IMR-90 (cell line): ENCODE measurements around the gene FEM1A. TPM values are rescaled to one million over a fixed set of nuclear protein-coding genes. Genes with fewer than 3 reads are reported as not detected.

ENCODE experiments used
- ATAC-seq: fragments of 200-7000 bp; cut with Tn5 transposase; 2 replicates; pipeline ENCODE4 v1.9.1; 2020; ENCODE audit warnings: low read depth, mild to moderate bottlenecking, moderate library complexity
- BruUV-seq: library from RNA; stranded (reverse); fragments of 400-500 nt; replicated peaks from 2 replicates; lab custom pipeline; 2021; lab: Mats Ljungman, UMichigan
- CTCF ChIA-PET: fragments of 300-600 bp; formaldehyde crosslinking; extraction: SDS; loops from one replicate; lab custom pipeline; 2021; ENCODE audit warnings: antibody characterized with exemption; lab: Yijun Ruan, JAX
- POLR2A ChIA-PET: fragments of 300-600 bp; sonication (Branson Sonifier 250); formaldehyde crosslinking; loops from one replicate; lab custom pipeline; 2022; ENCODE audit warnings: antibody characterized with exemption; ENCODE audit not compliant: unreplicated experiment; lab: Charles Lee
- DNase-seq: peaks from one replicate; pipeline ENCODE4 v3.0.0; 2013
- H2AFZ ChIP-seq: replicated peaks from 2 replicates; pipeline ENCODE3; 2013; ENCODE audit warnings: low read length, mild to moderate bottlenecking; ENCODE audit not compliant: poor library complexity
- H2AK5ac ChIP-seq: 2 replicates; pipeline ENCODE4 v1.6.1; 2013; ENCODE audit warnings: low read depth, low read length, inconsistent platforms
- H2AK9ac ChIP-seq: replicated peaks from 2 replicates; pipeline ENCODE3; 2013; ENCODE audit warnings: mild to moderate bottlenecking, low read depth, low read length, moderate library complexity; ENCODE audit not compliant: poor library complexity
- H2BK120ac ChIP-seq: 2 replicates; pipeline ENCODE4 v1.6.1; 2013; ENCODE audit warnings: low read depth, low read length, inconsistent platforms
- H2BK15ac ChIP-seq: 3 replicates; pipeline ENCODE4 v1.6.1; 2013; ENCODE audit warnings: low read depth, low read length, inconsistent platforms
- H2BK20ac ChIP-seq: 2 replicates; pipeline ENCODE4 v1.6.1; 2013; ENCODE audit warnings: low read depth, mild to moderate bottlenecking, inconsistent platforms, low read length, moderate library complexity
- H2BK5ac ChIP-seq: 2 replicates; pipeline ENCODE4 v1.6.1; 2013; ENCODE audit warnings: mild to moderate bottlenecking, low read depth, low read length, inconsistent platforms; ENCODE audit not compliant: poor library complexity, severe bottlenecking
- H3K14ac ChIP-seq: replicated peaks from 2 replicates; pipeline ENCODE4 v1.6.1; 2013; ENCODE audit warnings: low read depth, low read length, inconsistent platforms
- H3K18ac ChIP-seq: 2 replicates; pipeline ENCODE4 v1.6.1; 2013; ENCODE audit warnings: low read depth, low read length, control low read depth
- H3K23ac ChIP-seq: 2 replicates; pipeline ENCODE4 v1.6.1; 2013; ENCODE audit warnings: low read depth, low read length, inconsistent platforms
- H3K27ac ChIP-seq: 2 replicates; pipeline ENCODE4 v1.5.1; 2013; ENCODE audit warnings: mild to moderate bottlenecking, control low read depth, low read length; ENCODE audit not compliant: insufficient read depth
- H3K27me3 ChIP-seq: 2 replicates; pipeline ENCODE4 v1.6.1; 2013; ENCODE audit warnings: low read length; ENCODE audit not compliant: control insufficient read depth, insufficient read depth
- H3K36me3 ChIP-seq: 2 replicates; pipeline ENCODE4 v1.6.1; 2013; ENCODE audit warnings: low read length, mixed read lengths; ENCODE audit not compliant: control insufficient read depth, insufficient read depth
- H3K4ac ChIP-seq: 2 replicates; pipeline ENCODE4 v1.6.1; 2013; ENCODE audit warnings: low read depth, low read length, inconsistent platforms
- H3K4me1 ChIP-seq: 2 replicates; pipeline ENCODE4 v1.6.1; 2013; ENCODE audit warnings: low read length, mixed read lengths; ENCODE audit not compliant: control insufficient read depth, insufficient read depth
- H3K4me2 ChIP-seq: 2 replicates; pipeline ENCODE4 v1.6.1; 2013; ENCODE audit warnings: low read depth, mild to moderate bottlenecking, control low read depth, low read length, moderate library complexity
- H3K4me3 ChIP-seq: 2 replicates; pipeline ENCODE4 v1.5.1; 2013; ENCODE audit warnings: low read depth, mild to moderate bottlenecking, control low read depth, low read length, moderate library complexity; ENCODE audit not compliant: insufficient read depth
- H3K56ac ChIP-seq: 2 replicates; pipeline ENCODE4 v1.6.1; 2013; ENCODE audit warnings: low read length, inconsistent platforms; ENCODE audit not compliant: insufficient read depth; ENCODE audit errors: extremely low read depth
- H3K79me1 ChIP-seq, 2 experiments: 2 replicates each; pipeline ENCODE4 v1.6.1; 2013; ENCODE audit warnings: low read length in 2 of 2, inconsistent platforms in 1 of 2, low read depth in 1 of 2
- H3K9ac ChIP-seq: 2 replicates; pipeline ENCODE4 v1.6.1; 2013; ENCODE audit warnings: low read depth, low read length, control low read depth
- H3K9me1 ChIP-seq: 2 replicates; pipeline ENCODE4 v1.6.1; 2013; ENCODE audit warnings: low read length, inconsistent platforms; ENCODE audit not compliant: insufficient read depth
- H3K9me3 ChIP-seq: 2 replicates; pipeline ENCODE4 v1.6.1; 2013; ENCODE audit warnings: low read length; ENCODE audit not compliant: control insufficient read depth, insufficient read depth
- H4K20me1 ChIP-seq: 2 replicates; pipeline ENCODE4 v1.6.1; 2013; ENCODE audit warnings: low read length, inconsistent platforms; ENCODE audit not compliant: insufficient read depth
- H4K5ac ChIP-seq: 2 replicates; pipeline ENCODE4 v1.6.1; 2013; ENCODE audit warnings: mild to moderate bottlenecking, low read depth, low read length, control low read depth
- H4K8ac ChIP-seq, 2 experiments: 2 replicates each; pipeline ENCODE4 v1.6.1; 2013; ENCODE audit warnings: low read depth in 2 of 2, low read length in 2 of 2, control low read depth in 1 of 2, inconsistent platforms in 1 of 2
- H4K91ac ChIP-seq: 2 replicates; pipeline ENCODE4 v1.6.1; 2013; ENCODE audit warnings: low read depth, low read length, inconsistent platforms; ENCODE audit not compliant: insufficient read depth
- BHLHE40 ChIP-seq: fragments of 150-350 bp; IDR thresholded peaks from 2 replicates; pipeline ENCODE4 v1.6.1; 2016; ENCODE audit warnings: mild to moderate bottlenecking, low read depth, low read length
- CHD1 ChIP-seq: IDR thresholded peaks from 2 replicates; pipeline ENCODE4 v1.6.1; 2012; ENCODE audit warnings: low read depth, low read length, improper control_type of control experiment
- ELK1 ChIP-seq: fragments of 150-350 bp; IDR thresholded peaks from 2 replicates; pipeline ENCODE4 v1.6.1; 2016; ENCODE audit warnings: low read depth, mild to moderate bottlenecking, low read length, moderate library complexity, borderline replicate concordance
- FOS ChIP-seq: fragments of 150-350 bp; IDR thresholded peaks from 2 replicates; pipeline ENCODE4 v1.6.1; 2016; ENCODE audit warnings: low read depth, low read length
- MAFK ChIP-seq: IDR thresholded peaks from 2 replicates; pipeline ENCODE4 v1.6.1; 2012; ENCODE audit warnings: low read depth, low read length, improper control_type of control experiment
- MAZ ChIP-seq: IDR thresholded peaks from 2 replicates; pipeline ENCODE4 v1.6.1; 2012; ENCODE audit warnings: low read depth, mild to moderate bottlenecking, low read length, improper control_type of control experiment, moderate library complexity, borderline replicate concordance
- MXI1 ChIP-seq: IDR thresholded peaks from 2 replicates; pipeline ENCODE4 v1.6.1; 2012; ENCODE audit warnings: low read depth, mild to moderate bottlenecking, low read length, moderate library complexity, borderline replicate concordance
- NFE2L2 ChIP-seq: fragments of 150-350 bp; IDR thresholded peaks from 2 replicates; pipeline ENCODE4 v1.6.1; 2016; ENCODE audit warnings: low read depth, mild to moderate bottlenecking, low read length
- POLR2A ChIP-seq: IDR thresholded peaks from 2 replicates; pipeline ENCODE4 v1.6.1; 2012; ENCODE audit warnings: mild to moderate bottlenecking, low read depth, low read length
- RAD21 ChIP-seq: IDR thresholded peaks from 2 replicates; pipeline ENCODE4 v1.6.1; 2012; ENCODE audit warnings: low read length, improper control_type of control experiment
- RFX5 ChIP-seq: IDR thresholded peaks from 2 replicates; pipeline ENCODE4 v1.8.0; 2012; ENCODE audit warnings: low read depth, mild to moderate bottlenecking, low read length, moderate library complexity
- SMC3 ChIP-seq: fragments of 150-350 bp; IDR thresholded peaks from 2 replicates; pipeline ENCODE4 v1.6.1; 2016; ENCODE audit warnings: low read depth, mild to moderate bottlenecking, antibody characterized with exemption, low read length, moderate library complexity
- USF2 ChIP-seq: fragments of 150-350 bp; IDR thresholded peaks from 2 replicates; pipeline ENCODE4 v1.6.1; 2017; ENCODE audit warnings: mild to moderate bottlenecking, antibody characterized with exemption, low read length, low read depth
- WGBS, 2 experiments: methylation state at CpG; one replicate each; pipeline versions ENCODE4 v1.1.5 to v1.1.7; 2013; ENCODE audit warnings: missing lambda C conversion rate in 2 of 2; ENCODE audit not compliant: insufficient read length in 1 of 2; ENCODE audit errors: extremely low coverage in 2 of 2; 5-methylcytosine and 5-hydroxymethylcytosine counted together
- dilution Hi-C: fragments of 300-500 bp; cut with HindIII; formaldehyde crosslinking; loops from one replicate; pipeline ENCODE4 v1.14.3; 2018; ENCODE audit warnings: low sequenced_read_pairs; ENCODE audit not compliant: unreplicated experiment
- in situ Hi-C: fragments of 300-500 bp; cut with MboI; formaldehyde crosslinking; loops from 3 replicates; pipeline ENCODE4 v1.14.3; 2019; ENCODE audit warnings: low sequenced_read_pairs, inconsistent platforms, mixed read lengths
- intact Hi-C: fragments of 100-400 bp; cut with micrococcal nuclease; formaldehyde crosslinking; loops from 2 replicates; pipeline ENCODE4 v1.10.0; 2022
- polyA plus RNA-seq, 3 experiments: library from polyadenylated mRNA; depleted of rRNA; stranded (reverse); fragments of >200 nt; gene quantifications; 2 replicates each; pipeline ENCODE4 v1.2.3, GENCODE V29; 2012; ENCODE audit warnings: low replicate concordance in 1 of 3
- total RNA-seq: library from RNA; depleted of rRNA; stranded (reverse); fragments of >200 nt; gene quantifications from 2 replicates; pipeline ENCODE4 v1.2.3, GENCODE V29; 2012
- TF ChIP-seq, protein P1 (sequence below): conservative IDR thresholded peaks from 2 replicates; pipeline ENCODE4 v1.5.1; 2012; ENCODE audit warnings: mild to moderate bottlenecking, low read depth, low read length, improper control_type of control experiment

Gene FEM1A
- total and polyA plus RNA-seq, 2 of the 4 experiments (the other 2 are of a cell fraction): 5.3 to 8.8 TPM

- Histone ChIP-seq H3K36me3 (no peaks in the 10 kb centered on the region), H3K23ac (no peak overlapping the region), H3K9ac (no peak overlapping the region), H3K4me2 (no peak overlapping the region), H3K4me1 (peaks cover 2% of the 10 kb centered on the region; the same call in 1 of the 2 replicates), H4K5ac (no peak overlapping the region), H2AFZ (no peak overlapping the region), H2AK9ac (no peak overlapping the region), H3K4ac (no peak overlapping the region), H2AK5ac (no peak overlapping the region), H3K9me3 (no peaks in the 10 kb centered on the region), H2BK5ac (no peak overlapping the region), H3K4me3 (no peak overlapping the region), H3K18ac (no peak overlapping the region), H3K14ac (no peak overlapping the region), H4K20me1 (no peaks in the 10 kb centered on the region), H4K91ac (no peak overlapping the region), H2BK15ac (no peak overlapping the region), H2BK120ac (no peak overlapping the region), H4K8ac (no peak overlapping the region), H3K56ac (no peak overlapping the region), H3K9me1 (no peaks in the 10 kb centered on the region), H3K27me3 (peaks cover 15% of the 10 kb centered on the region), H3K27ac (no peak overlapping the region), H3K79me1 (no peaks in the 10 kb centered on the region), H2BK20ac (no peak overlapping the region)
- no peak for TF ChIP-seq POLR2A
- no peak for TF ChIP-seq RAD21
- TF ChIP-seq, protein P1, sequence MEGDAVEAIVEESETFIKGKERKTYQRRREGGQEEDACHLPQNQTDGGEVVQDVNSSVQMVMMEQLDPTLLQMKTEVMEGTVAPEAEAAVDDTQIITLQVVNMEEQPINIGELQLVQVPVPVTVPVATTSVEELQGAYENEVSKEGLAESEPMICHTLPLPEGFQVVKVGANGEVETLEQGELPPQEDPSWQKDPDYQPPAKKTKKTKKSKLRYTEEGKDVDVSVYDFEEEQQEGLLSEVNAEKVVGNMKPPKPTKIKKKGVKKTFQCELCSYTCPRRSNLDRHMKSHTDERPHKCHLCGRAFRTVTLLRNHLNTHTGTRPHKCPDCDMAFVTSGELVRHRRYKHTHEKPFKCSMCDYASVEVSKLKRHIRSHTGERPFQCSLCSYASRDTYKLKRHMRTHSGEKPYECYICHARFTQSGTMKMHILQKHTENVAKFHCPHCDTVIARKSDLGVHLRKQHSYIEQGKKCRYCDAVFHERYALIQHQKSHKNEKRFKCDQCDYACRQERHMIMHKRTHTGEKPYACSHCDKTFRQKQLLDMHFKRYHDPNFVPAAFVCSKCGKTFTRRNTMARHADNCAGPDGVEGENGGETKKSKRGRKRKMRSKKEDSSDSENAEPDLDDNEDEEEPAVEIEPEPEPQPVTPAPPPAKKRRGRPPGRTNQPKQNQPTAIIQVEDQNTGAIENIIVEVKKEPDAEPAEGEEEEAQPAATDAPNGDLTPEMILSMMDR: no peak
- TF ChIP-seq ELK1: no peak
- TF ChIP-seq NFE2L2: no peak
- TF ChIP-seq CHD1: no peak
- TF ChIP-seq BHLHE40: no peak
- TF ChIP-seq SMC3: no peak
- no peak for TF ChIP-seq FOS
- TF ChIP-seq USF2: no peak
- TF ChIP-seq RFX5: no peak
- no peak for TF ChIP-seq MAFK
- TF ChIP-seq MXI1: no peak
- no peak for TF ChIP-seq MAZ
- intact Hi-C loops: no loop called here
- ATAC-seq: no peak
- no TSS peak for BruUV-seq
- dilution Hi-C loops: no loop called here
- DNase-seq: no peak
- 57% methylated on average over 3 of the region's 11 CpGs; no CpG with 5 or more reads in 1 of the 2 experiments for WGBS, 2 experiments
- ChIA-PET POLR2A (no interaction called here), CTCF (no interaction called here)
- in situ Hi-C loops: no loop called here
These were observed 43.3 kb upstream of the FEM1A start for GRCh38 chr19:4748185-4748584.
